GM12891 (cell line): ENCODE measurements around the gene TRIM37.

Source experiments
- DNase-seq: peaks from one replicate; pipeline ENCODE4 v3.0.0; 2011; ENCODE audit warnings: low spot score; ENCODE audit not compliant: insufficient read length
- FAIRE-seq: peaks from 2 replicates; lab custom pipeline; 2011; peaks lifted over from hg19 to GRCh38; lab: Jason Lieb, UNC
- PAX5 ChIP-seq: IDR thresholded peaks from 2 replicates; pipeline ENCODE4 v1.6.1; 2011; ENCODE audit warnings: low read length, moderate library complexity, mild to moderate bottlenecking; ENCODE audit not compliant: insufficient read depth, severe bottlenecking
- POLR2A ChIP-seq: IDR thresholded peaks from 2 replicates; pipeline ENCODE4 v1.6.1; 2011; ENCODE audit warnings: low read depth, low read length, control low read depth
- POLR2AphosphoS5 ChIP-seq: IDR thresholded peaks from 2 replicates; pipeline ENCODE4 v1.6.1; 2011; ENCODE audit warnings: low read depth, low read length, control low read depth
- POU2F2 ChIP-seq: IDR thresholded peaks from 2 replicates; pipeline ENCODE4 v1.6.1; 2011; ENCODE audit warnings: low read depth, mild to moderate bottlenecking, control low read depth, low read length, moderate library complexity
- SPI1 ChIP-seq: IDR thresholded peaks from 2 replicates; pipeline ENCODE4 v1.6.1; 2011; ENCODE audit warnings: low read depth, low read length, control low read depth
- TAF1 ChIP-seq: IDR thresholded peaks from 2 replicates; pipeline ENCODE4 v1.6.1; 2011; ENCODE audit warnings: low read depth, low read length, control low read depth

The TRIM37 gene

DNA sequence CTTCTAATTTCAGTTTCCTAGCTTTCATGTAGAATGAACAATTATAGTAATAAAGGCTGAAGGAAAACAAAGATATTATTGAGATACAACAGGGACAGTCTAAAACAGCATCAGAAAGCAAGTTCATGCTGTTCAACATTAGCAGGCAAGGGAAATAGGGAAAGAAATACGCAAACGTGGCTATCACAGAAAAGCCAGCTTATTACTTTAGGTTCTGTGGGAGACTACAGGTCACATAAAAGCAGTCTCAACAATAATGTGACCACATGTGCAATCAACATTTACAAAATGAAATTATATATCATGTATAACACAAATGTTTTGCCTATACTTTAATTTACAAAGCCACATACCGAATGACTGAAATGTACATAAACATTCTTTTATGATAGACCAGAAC, 4.9 kb upstream of the TRIM37 start:
- DNase-seq (no peak), FAIRE-seq (no peak)
- TF ChIP-seq POLR2AphosphoS5, result no peak
- no peak for TF ChIP-seq SPI1
- TF ChIP-seq POU2F2, result no peak
- no peak for TF ChIP-seq PAX5
- TF ChIP-seq POLR2A, result no peak
- no peak for TF ChIP-seq TAF1

DNA sequence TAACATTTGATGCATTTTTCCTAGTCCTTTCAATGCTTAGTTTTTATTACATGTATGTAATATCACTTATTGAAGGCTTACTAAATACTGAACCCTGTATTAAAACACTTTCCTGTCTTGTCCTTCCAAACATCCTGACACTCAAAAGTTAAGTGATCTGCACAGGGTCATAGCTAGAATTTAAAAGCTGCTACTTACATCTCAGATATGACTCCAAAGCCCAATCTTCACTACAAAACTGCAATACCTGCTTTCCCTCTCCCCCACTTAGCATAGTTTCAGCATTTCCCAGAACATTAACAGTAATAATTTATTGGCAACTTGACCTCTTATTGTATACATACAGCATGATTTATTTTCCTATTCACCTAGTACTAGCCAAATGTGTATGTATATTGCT, 4.3 kb upstream of the TRIM37 start:
- DNase-seq (no peak), FAIRE-seq (no peak)
- TF ChIP-seq TAF1, result no peak
- no peak for TF ChIP-seq PAX5
- no peak for TF ChIP-seq POU2F2
- TF ChIP-seq POLR2AphosphoS5, result no peak
- TF ChIP-seq POLR2A, result no peak

DNA sequence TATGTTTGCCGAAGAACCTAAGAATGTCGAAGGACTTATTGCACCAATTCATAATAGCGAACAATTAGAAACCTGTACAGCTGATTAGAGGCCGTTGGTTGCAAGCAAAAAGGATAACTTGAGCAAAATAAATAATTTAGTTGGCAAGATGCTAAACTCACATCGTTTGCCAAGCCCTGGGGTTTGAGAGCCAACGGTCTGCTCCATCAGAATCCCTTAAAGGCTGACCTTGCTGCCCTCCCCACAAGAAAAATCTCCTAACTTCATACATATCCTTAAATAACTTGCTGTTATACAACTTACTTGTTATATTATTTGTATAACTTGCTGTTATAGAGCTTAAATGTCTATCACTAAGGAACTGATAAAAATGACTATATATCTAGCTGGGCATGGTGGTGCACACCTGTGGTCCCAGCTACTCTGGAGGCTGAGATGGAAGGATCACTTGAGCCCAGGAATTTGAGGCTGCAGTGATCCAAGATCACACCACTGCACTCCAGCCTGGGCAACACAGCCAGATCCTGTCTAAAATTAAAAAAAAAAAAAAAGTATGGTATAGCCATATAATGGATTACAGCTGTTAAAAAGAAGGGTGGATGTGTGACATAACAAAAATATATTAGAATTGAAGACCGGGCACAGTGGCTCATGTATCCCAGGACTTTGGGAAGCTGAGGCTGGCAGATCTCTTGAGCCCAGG, 1.9 kb upstream of the TRIM37 start:
- TF ChIP-seq POU2F2, result no peak
- TF ChIP-seq POLR2A, result no peak
- TF ChIP-seq PAX5, result no peak
- TF ChIP-seq SPI1, result no peak
- no peak for TF ChIP-seq POLR2AphosphoS5
- no peak for TF ChIP-seq TAF1
- FAIRE-seq (no peak), DNase-seq (no peak)

DNA sequence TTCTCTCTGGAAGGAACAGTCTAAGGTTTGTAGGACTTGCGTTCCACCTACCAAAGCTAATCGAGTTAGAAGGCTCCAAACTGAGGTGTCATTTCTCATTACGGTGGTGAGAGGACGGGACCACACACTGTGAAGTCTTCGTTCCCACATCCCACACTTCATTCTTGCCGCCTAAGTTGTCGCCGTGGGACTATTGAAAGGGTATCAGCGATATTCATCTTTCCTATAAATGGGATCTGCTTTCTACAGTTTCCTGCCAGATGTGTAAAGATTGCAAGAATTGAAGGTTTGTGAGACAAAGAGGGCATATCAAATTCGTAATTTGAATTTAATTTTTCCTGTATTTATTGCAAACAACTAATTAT, 608 bp upstream of the TRIM37 start:
- DNase-seq (no peak), FAIRE-seq (no peak)
- no peak for TF ChIP-seq SPI1
- peak; percentile 12; the same call in 1 of the 2 replicates for TF ChIP-seq POLR2A

DNA sequence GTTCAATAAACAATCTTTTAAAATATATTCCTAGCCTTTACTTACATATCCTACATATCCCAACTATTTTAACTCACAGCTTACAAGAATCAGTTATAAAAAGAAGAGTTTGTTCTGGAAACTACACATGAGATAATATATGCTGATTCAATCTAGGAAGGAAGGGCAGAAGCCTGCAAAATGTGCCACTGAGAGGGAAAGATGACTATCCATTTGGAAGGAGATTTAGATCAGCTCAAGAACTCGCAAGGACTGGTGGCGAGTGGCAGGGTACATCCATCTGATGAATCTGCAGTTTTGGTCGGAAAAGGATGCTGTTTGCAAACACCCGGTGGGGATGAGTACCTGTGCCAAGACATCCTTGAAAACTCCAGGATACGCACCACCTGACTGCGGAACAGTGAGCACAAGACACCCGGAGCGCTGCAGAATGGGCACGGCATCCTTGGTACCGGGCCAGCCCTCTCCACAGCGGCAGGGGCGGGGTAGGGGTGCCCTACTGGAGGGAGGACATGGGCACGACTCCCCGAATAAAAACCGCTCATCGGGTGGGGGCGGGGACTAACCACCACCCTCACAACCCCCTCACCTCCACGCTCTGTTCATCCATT, 723 bp downstream of the TRIM37 start:
- FAIRE-seq, result peak; percentile 33
- DNase-seq, result peak; percentile 24
- TF ChIP-seq TAF1, result no peak
- no peak for TF ChIP-seq PAX5
- TF ChIP-seq POLR2A, result no peak
- TF ChIP-seq SPI1, result no peak
- no peak for TF ChIP-seq POLR2AphosphoS5
- no peak for TF ChIP-seq POU2F2

DNA sequence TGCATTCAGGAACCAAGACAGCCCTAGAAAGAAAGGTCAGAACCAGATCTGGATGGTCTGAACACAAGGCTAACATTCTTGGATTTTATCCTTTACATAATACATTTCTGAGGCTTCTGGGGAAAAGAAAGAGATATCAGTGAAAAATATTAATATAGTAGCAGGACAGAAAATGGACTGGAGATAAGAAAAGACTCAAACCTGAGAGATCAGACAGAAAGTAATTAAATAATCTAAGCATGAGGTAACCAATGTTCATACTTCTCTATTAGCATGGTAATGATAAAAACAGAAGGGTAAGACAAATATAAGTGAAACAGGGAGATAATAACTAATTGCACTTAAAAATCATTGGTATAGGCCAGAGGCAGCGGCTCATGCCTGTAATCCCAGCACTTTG, 5.5 kb downstream of the TRIM37 start:
- no peak for DNase-seq
- TF ChIP-seq POLR2A (no peak), POU2F2 (no peak), PAX5 (no peak), POLR2AphosphoS5 (no peak), TAF1 (no peak), SPI1 (no peak)
- FAIRE-seq, result no peak

DNA sequence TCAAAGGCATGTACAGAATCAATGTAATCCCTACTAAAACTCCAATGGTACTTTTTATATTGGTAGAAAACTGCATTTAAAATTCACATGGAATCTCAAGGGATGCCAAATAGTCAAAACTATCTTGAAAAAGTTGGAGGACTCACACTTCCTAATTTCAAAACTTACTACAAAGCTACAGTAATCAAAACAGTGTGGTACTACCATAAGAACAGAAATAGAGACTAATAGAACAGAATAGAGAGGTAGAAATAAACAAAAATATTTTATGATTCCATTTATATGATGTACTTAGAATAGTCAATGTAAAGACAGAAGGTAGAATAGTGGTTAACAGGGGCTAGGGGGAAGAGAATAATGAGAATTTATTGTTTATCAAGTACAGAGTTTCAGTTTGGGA, 8.8 kb downstream of the TRIM37 start:
- no peak for TF ChIP-seq POLR2AphosphoS5
- no peak for TF ChIP-seq SPI1
- FAIRE-seq, result no peak
- DNase-seq, result no peak

DNA sequence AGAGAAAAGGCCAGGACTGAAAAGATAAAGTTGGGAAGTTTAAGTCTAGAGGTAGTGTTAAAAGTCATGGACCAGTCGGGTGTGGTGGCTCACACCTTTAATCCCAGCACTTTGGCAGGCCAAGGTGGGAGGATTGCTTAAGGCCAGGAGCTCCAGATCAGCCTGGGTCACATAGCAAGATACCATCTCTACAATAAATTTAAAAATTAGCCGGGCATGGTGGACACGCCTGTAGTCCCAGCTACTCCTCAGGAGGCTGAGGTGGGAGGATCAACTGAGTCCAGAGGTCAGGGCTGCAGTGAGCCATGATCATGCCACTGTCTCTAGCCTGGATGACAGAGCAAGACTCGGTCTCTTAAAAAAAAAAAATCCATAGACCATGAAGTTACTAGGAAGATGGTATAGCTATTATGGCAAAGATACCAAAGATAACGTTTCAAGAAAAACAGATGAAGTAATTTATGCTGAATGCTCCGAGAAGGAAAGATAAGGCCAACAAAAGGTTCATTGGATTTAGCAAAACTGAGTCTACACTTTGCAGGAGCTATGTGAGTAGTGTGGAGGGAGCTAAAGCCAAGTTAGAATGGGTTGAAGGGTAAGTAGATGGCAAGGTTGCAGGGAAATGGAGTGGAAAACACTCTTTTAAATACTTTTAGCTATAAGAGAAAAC, 11.7 kb downstream of the TRIM37 start:
- no peak for DNase-seq
- FAIRE-seq, result no peak
- no peak for TF ChIP-seq POU2F2
- TF ChIP-seq PAX5, result no peak
- TF ChIP-seq TAF1, result no peak
- TF ChIP-seq POLR2A, result no peak
- no peak for TF ChIP-seq SPI1
- TF ChIP-seq POLR2AphosphoS5, result no peak

DNA sequence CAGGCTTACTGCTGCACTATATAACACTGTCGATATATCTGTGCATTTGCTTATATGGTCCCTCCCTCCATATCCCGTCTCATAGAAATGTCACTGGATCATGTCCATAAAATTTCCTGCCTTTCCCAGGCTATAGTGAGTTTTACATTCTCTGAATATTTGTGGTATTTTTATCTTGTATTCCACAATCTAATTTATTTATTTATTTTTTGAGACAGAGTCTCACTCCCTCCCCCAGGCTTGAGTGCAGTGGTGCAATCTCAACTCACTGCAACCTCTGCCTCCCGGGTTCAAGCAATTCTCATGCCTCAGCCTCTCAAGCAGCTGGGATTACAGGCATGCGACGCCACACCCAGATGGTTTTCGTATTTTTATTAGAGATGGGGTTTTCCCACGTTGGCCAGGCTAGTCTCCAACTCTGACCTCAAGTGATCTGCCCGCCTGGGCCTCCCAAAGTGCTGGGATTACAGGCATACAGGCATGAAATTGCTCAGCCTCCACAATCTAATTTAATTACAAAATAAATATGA, 12.9 kb downstream of the TRIM37 start:
- FAIRE-seq (no peak), DNase-seq (no peak)
- TF ChIP-seq POLR2AphosphoS5, result no peak
- TF ChIP-seq POLR2A, result no peak
- TF ChIP-seq TAF1, result no peak
- no peak for TF ChIP-seq POU2F2
- TF ChIP-seq SPI1, result no peak
- TF ChIP-seq PAX5, result no peak
